A549 (cell line): ENCODE data around the gene PCED1B.

Experiments used
- BHLHE40 ChIP-seq: IDR thresholded peaks from 2 replicates; pipeline ENCODE4 v1.6.1; 2012; ENCODE audit warnings: low read depth, low read length, inconsistent platforms
- CTCF ChIP-seq: fragments of >200 bp; sonication (Bioruptor Twin); formaldehyde crosslinking; IDR thresholded peaks from 3 replicates; pipeline ENCODE4 v1.5.1; 2016

GRCh38 chr12:47038270-47038748 lies 41.1 kb upstream of the PCED1B start:
- TF ChIP-seq BHLHE40, result no peak
- TF ChIP-seq CTCF, result no peak
